Measurements from ENCODE around the gene PLD5.
"Not testable (repeated sequence)": the region's sequence is repeated elsewhere in the genome, so short reads cannot be mapped to it uniquely, and the experiment has no call there.

The PLD5 gene

DNA sequence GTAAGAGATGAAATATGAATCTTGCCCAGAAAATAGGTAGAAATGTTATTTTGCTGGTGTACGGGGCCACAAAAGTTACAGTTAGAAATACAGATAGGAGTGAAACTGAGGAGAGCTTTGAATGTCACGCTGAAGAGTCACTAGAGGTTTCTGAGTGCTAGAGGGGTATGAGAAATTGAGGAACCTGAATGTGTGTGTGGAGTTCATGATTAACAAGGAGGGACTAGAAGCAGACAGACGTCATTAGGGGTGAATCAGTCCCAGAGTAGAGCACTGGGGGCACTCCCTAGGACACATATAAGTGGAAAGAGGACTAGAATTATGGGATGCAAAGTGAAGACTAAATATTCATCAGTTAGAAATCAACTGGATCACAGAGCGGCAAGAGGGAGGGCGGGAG is 336.7 kb downstream of the PLD5 start:
- FAIRE-seq, result no peak
- no peak for DNase-seq (ENCODE audit: insufficient read length)
- TF ChIP-seq POLR2AphosphoS5 (IDR thresholded peaks at IDR 0.05; ENCODE audit: low read depth, low read length), result no peak

DNA sequence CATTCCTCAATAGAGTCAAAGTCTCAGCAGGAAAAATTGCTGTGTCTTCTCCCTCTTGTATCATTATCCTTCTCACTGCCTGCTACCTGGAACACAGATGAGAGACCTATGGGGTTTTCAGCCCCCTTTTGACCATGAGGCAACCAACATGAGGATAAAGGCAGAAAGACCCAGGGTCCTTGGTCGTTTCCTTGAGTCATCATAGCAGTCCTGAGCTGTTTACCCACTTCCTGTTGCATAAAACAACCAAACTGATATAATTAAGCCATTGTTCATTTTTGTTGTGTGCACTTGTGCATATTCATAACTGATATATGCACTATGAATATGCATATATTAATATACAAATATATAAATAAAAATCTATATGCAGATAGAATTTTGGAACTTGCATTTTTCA is 337.3 kb downstream of the PLD5 start:
- FAIRE-seq (no peak), DNase-seq (ENCODE audit: insufficient read length) (no peak)
- TF ChIP-seq POLR2A (IDR thresholded peaks at IDR 0.05; ENCODE audit: low read depth, low read length), result no peak
- TF ChIP-seq TAF1 (IDR thresholded peaks at IDR 0.05; ENCODE audit: borderline replicate concordance, low read depth, low read length), result no peak
- TF ChIP-seq POLR2AphosphoS5 (IDR thresholded peaks at IDR 0.05; ENCODE audit: low read depth, low read length), result no peak

- DNase-seq (ENCODE audit: insufficient read length) (no peak), FAIRE-seq (no peak)
- TF ChIP-seq POLR2A (IDR thresholded peaks at IDR 0.05; ENCODE audit: low read depth, low read length) (no peak), TAF1 (IDR thresholded peaks at IDR 0.05; ENCODE audit: borderline replicate concordance, low read depth, low read length) (no peak), POLR2AphosphoS5 (IDR thresholded peaks at IDR 0.05; ENCODE audit: low read depth, low read length) (no peak)
These were observed 338.8 kb downstream of the PLD5 start for GRCh38 chr1:242185731-242186130.

DNA sequence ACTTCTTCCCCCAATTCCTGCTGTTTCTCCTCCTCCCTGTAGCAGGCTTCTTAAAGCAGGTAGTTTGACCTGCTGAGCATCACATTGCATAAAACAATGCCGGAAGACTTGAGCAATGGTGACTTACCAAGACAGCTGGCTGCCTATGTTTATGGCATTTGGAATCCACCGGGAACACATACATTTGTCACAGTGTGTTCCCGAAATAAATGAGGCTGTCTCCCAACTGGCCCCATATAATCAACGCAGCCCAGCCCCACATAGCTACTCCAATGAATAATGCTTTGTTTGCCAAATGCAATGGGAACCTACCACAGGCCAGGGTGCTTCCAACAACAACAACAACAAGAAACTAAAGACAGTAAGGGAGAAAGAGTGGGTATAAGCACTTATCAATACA is 339.5 kb downstream of the PLD5 start:
- TF ChIP-seq POLR2A (IDR thresholded peaks at IDR 0.05; ENCODE audit: low read depth, low read length) (no peak), TAF1 (IDR thresholded peaks at IDR 0.05; ENCODE audit: borderline replicate concordance, low read depth, low read length) (no peak), POLR2AphosphoS5 (IDR thresholded peaks at IDR 0.05; ENCODE audit: low read depth, low read length) (no peak)
- FAIRE-seq (no peak), DNase-seq (ENCODE audit: insufficient read length) (no peak)

GRCh38 chr1:242179767-242180166 is 344.7 kb downstream of the PLD5 start:
- not testable (repeated sequence) for FAIRE-seq; DNase-seq (ENCODE audit: insufficient read length)

DNA sequence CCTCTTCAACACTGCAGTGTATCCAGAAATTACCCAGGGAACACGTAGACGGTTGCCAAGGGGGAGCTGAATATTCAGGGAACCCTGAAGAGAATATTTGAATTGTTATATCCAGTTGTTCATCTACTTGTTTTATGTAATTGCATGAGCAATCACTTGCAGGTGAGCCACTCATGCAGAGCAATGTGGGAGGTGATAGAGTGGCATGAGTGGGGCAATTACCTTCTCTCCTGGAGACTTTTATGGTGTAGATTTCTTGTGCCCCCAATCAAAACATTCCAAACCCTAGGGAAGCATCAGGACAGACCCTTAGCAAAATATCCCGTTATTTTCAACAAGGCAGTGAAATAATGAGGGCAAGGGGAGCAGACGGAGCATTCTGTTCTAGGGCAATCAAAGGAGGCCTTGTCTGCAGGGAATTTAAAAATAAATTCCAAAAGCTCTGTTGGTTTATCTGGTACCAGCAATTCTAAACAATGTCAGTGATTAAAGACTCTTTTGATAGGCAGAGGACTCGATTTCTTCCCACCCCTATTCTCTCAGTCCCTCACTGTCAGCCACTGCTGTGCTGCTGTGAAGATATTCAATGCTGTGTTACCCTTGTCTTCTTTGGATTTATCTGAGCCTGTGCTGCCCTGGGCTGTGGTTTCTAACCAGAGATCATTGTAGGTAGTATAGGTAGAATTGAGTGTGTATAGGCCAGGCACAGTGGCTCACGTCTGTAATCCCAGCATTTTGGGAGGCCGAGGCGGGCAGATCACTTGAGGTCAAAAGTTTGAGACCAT is 345.4 kb downstream of the PLD5 start:
- no peak for FAIRE-seq
- DNase-seq (ENCODE audit: insufficient read length), result no peak
- TF ChIP-seq POLR2A (IDR thresholded peaks at IDR 0.05; ENCODE audit: low read depth, low read length), result no peak
- no peak for TF ChIP-seq POLR2AphosphoS5 (IDR thresholded peaks at IDR 0.05; ENCODE audit: low read depth, low read length)
- TF ChIP-seq TAF1 (IDR thresholded peaks at IDR 0.05; ENCODE audit: borderline replicate concordance, low read depth, low read length), result no peak

GRCh38 chr1:242178436-242178835 is 346.1 kb downstream of the PLD5 start:
- DNase-seq (ENCODE audit: insufficient read length), result no peak
- FAIRE-seq, result no peak
- no peak for TF ChIP-seq POLR2A (IDR thresholded peaks at IDR 0.05; ENCODE audit: low read depth, low read length)
- no peak for TF ChIP-seq TAF1 (IDR thresholded peaks at IDR 0.05; ENCODE audit: borderline replicate concordance, low read depth, low read length)
- no peak for TF ChIP-seq POLR2AphosphoS5 (IDR thresholded peaks at IDR 0.05; ENCODE audit: low read depth, low read length)

- FAIRE-seq, result no peak
- DNase-seq (ENCODE audit: insufficient read length), result no peak
- TF ChIP-seq POLR2A (IDR thresholded peaks at IDR 0.05; ENCODE audit: low read depth, low read length) (no peak), POLR2AphosphoS5 (IDR thresholded peaks at IDR 0.05; ENCODE audit: low read depth, low read length) (no peak), TAF1 (IDR thresholded peaks at IDR 0.05; ENCODE audit: borderline replicate concordance, low read depth, low read length) (no peak)
These were observed 362.4 kb downstream of the PLD5 start for GRCh38 chr1:242162140-242162539.

- TF ChIP-seq POLR2A (IDR thresholded peaks at IDR 0.05; ENCODE audit: low read depth, low read length), result no peak
- DNase-seq (ENCODE audit: insufficient read length) (no peak), FAIRE-seq (no peak)
These were observed 377.2 kb downstream of the PLD5 start for GRCh38 chr1:242147096-242147976.

DNA sequence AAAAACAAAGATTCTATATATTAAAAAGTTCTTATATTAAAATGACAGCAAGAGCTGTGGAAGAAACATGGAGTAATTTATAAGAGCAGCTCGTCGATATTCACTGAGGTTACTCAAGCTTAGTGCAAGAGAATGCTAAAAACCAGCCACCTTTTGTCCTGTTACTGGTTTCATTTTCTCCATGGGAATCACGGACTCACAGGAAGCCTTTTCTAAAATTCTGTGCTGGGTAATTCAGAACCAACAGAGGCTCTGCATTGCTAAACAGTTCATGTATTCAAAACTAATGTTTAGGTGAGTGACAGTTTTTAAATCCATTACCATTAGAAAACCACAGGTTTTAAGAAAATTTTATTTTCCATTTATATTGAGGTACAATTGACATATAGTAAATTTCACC is 377.8 kb downstream of the PLD5 start:
- FAIRE-seq, result no peak

DNA sequence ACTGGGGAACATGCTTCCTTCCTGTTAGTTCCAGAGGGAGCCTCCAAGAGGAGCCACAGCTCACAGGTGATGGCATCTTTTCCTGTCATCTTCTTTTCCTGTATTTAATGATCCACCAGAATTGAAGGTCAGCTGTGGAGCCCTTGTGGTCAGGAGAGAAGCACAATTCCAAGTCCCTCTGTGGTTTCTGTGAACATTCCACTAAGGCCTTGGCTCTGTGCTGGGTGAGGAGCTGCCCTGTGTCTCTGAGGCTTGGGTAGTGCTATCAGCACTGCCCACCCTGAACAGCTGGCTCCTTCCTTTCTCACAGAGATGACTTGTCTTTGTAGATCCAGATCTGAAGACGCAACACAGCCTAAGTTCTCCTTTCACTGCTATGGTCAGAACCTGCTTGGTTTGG is 383.7 kb downstream of the PLD5 start:
- TF ChIP-seq POLR2AphosphoS5 (IDR thresholded peaks at IDR 0.05; ENCODE audit: low read depth, low read length) (no peak), POLR2A (IDR thresholded peaks at IDR 0.05; ENCODE audit: low read depth, low read length) (no peak), TAF1 (IDR thresholded peaks at IDR 0.05; ENCODE audit: borderline replicate concordance, low read depth, low read length) (no peak)
- FAIRE-seq (no peak), DNase-seq (ENCODE audit: insufficient read length) (no peak)

More for the DNA sequence above, 377.8 kb downstream of the PLD5 start:
- no peak for TF ChIP-seq POLR2AphosphoS5 (IDR thresholded peaks at IDR 0.05; ENCODE audit: low read depth, low read length)
- no peak for TF ChIP-seq TAF1 (IDR thresholded peaks at IDR 0.05; ENCODE audit: borderline replicate concordance, low read depth, low read length)
- no peak for TF ChIP-seq POLR2A (IDR thresholded peaks at IDR 0.05; ENCODE audit: low read depth, low read length)
- DNase-seq (ENCODE audit: insufficient read length), result no peak

- no peak for TF ChIP-seq POLR2AphosphoS5 (IDR thresholded peaks at IDR 0.05; ENCODE audit: low read depth, low read length)
- no peak for TF ChIP-seq POLR2A (IDR thresholded peaks at IDR 0.05; ENCODE audit: low read depth, low read length)
- TF ChIP-seq TAF1 (IDR thresholded peaks at IDR 0.05; ENCODE audit: borderline replicate concordance, low read depth, low read length), result no peak
- DNase-seq (ENCODE audit: insufficient read length) (no peak), FAIRE-seq (no peak)
These were observed 384.5 kb downstream of the PLD5 start for GRCh38 chr1:242139986-242140385.
